OCI-LY1 (cell line): ENCODE data around the gene ADARB2.

Source experiments
- H2AFZ ChIP-seq: fragments of 200-600 bp; sonication (generic), shearing (Covaris generic); 2 replicates; pipeline ENCODE4 v1.6.0; 2014; ENCODE audit warnings: antibody characterized with exemption, mild to moderate bottlenecking, low read length
- H3F3A ChIP-seq: fragments of 200-600 bp; sonication (generic), shearing (Covaris generic); 2 replicates; pipeline ENCODE4 v1.6.0; 2014; ENCODE audit warnings: mild to moderate bottlenecking, antibody characterized with exemption, low read length, moderate library complexity; ENCODE audit not compliant: insufficient read depth
- H3K27ac ChIP-seq: fragments of 200-600 bp; sonication (generic); 2 replicates; pipeline ENCODE4 v1.5.1; 2014; ENCODE audit warnings: low read length, mixed run types, mild to moderate bottlenecking, low read depth; ENCODE audit not compliant: poor library complexity, severe bottlenecking
- H3K27me3 ChIP-seq: fragments of 200-600 bp; sonication (generic); 2 replicates; pipeline ENCODE4 v1.6.0; 2014; ENCODE audit warnings: antibody characterized with exemption, mild to moderate bottlenecking, low read length, moderate library complexity; ENCODE audit not compliant: insufficient read depth
- H3K36me3 ChIP-seq: fragments of 200-600 bp; sonication (generic); 2 replicates; pipeline ENCODE4 v1.6.1; 2014; ENCODE audit warnings: mild to moderate bottlenecking, antibody characterized with exemption, low read length, moderate library complexity, mixed read lengths; ENCODE audit not compliant: insufficient read depth
- H3K4me1 ChIP-seq: fragments of 200-600 bp; sonication (generic); 2 replicates; pipeline ENCODE4 v1.5.1; 2014; ENCODE audit warnings: mild to moderate bottlenecking, low read length, moderate library complexity; ENCODE audit not compliant: insufficient read depth, severe bottlenecking
- H3K4me2 ChIP-seq: fragments of 200-600 bp; sonication (generic), shearing (Covaris generic); 2 replicates; pipeline ENCODE4 v1.6.1; 2014; ENCODE audit warnings: low read length
- H3K4me3 ChIP-seq: fragments of 200-600 bp; sonication (generic); 2 replicates; pipeline ENCODE4 v1.5.1; 2014; ENCODE audit warnings: low read length, low read depth, mild to moderate bottlenecking, mixed read lengths; ENCODE audit not compliant: poor library complexity, severe bottlenecking
- H3K79me2 ChIP-seq: fragments of 200-600 bp; shearing (Covaris generic); 2 replicates; pipeline ENCODE4 v1.6.1; 2016; ENCODE audit warnings: mixed run types, low read length, mixed read lengths; ENCODE audit not compliant: insufficient read depth
- H3K9ac ChIP-seq: fragments of 200-600 bp; sonication (generic), shearing (Covaris generic); 2 replicates; pipeline ENCODE4 v1.6.1; 2014; ENCODE audit warnings: mild to moderate bottlenecking, low read length, mixed read lengths
- H3K9me2 ChIP-seq: fragments of 200-600 bp; sonication (generic), shearing (Covaris generic); 2 replicates; pipeline ENCODE4 v1.6.1; 2014; ENCODE audit warnings: low read depth, mild to moderate bottlenecking, low read length, mixed read lengths
- H3K9me3 ChIP-seq: fragments of 200-600 bp; shearing (Covaris generic); 2 replicates; pipeline ENCODE4 v1.6.1; 2014; ENCODE audit warnings: low read length, mixed read lengths
- H4K20me1 ChIP-seq: fragments of 200-600 bp; sonication (generic), shearing (Covaris generic); 2 replicates; pipeline ENCODE4 v1.6.0; 2016; ENCODE audit warnings: mild to moderate bottlenecking, low read length; ENCODE audit not compliant: insufficient read depth
- EZH2 ChIP-seq: fragments of 200-600 bp; sonication (generic), shearing (Covaris generic); IDR thresholded peaks from 2 replicates; pipeline ENCODE4 v1.8.0; 2017; ENCODE audit warnings: borderline replicate concordance, mixed run types, mild to moderate bottlenecking, antibody characterized with exemption, low read length, moderate library complexity, mixed read lengths
- TF ChIP-seq, protein P1 (sequence below): fragments of 200-600 bp; sonication (generic), shearing (Covaris generic); IDR thresholded peaks from 2 replicates; pipeline ENCODE4 v1.5.1; 2017; ENCODE audit warnings: mild to moderate bottlenecking, antibody characterized with exemption, low read length, moderate library complexity, mixed read lengths

ADARB2 gene

DNA sequence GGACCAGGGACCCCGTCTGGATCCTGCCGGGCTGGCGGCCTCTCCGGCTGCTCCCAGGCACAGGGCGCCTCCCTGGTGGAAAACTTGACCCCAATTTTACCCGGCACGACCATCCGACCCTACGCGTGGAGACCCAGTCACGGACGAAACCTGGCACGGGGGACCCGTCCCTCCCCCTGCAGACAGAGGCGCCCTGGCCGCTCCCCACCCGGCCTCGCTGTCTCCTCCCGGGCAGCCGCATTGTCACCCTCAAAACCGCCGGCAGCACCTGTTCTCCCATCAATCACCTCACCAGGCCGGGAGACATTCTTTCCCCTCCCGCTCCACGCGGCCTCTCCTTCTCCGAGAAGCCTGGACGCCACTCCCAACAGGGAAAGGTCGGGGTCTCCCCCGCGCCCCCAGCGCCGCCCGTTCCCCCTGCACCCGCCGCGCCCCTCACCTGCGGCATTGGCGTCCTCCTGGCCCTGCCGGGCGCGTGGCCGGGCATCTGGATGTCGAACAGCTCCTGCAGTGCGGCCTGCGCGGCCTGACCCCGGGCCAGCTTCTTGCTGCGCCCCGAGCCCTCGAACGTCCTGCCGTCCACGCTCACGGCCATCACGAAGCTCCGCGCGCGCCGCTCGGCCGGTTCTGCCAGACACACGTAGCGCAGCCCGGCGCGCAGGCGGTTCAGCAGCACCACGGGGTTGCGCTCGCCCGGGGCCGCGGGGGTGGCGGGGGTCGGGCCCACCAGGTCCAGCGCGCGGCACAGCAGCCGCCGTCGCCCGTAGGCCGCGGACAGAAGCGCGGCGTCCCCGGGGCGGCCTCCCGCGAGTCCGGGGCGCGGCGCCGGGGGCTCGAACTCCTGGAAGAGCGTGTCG lies 374.5 kb downstream of the ADARB2 start:
- Histone ChIP-seq H3K4me3 (no peak overlapping the region), H3K4me1 (peaks cover 20% of the 10 kb centered on the region), H3K4me2 (no peak overlapping the region), H3K27ac (no peak overlapping the region), H3K9ac (no peak overlapping the region), H3K9me2 (no peaks in the 10 kb centered on the region), H4K20me1 (no peaks in the 10 kb centered on the region), H2AFZ (no peak overlapping the region), H3K27me3 (no peaks in the 10 kb centered on the region), H3K79me2 (no peaks in the 10 kb centered on the region), H3K36me3 (no peaks in the 10 kb centered on the region), H3K9me3 (no peaks in the 10 kb centered on the region), H3F3A (no peaks in the 10 kb centered on the region)
- TF ChIP-seq, protein P1, sequence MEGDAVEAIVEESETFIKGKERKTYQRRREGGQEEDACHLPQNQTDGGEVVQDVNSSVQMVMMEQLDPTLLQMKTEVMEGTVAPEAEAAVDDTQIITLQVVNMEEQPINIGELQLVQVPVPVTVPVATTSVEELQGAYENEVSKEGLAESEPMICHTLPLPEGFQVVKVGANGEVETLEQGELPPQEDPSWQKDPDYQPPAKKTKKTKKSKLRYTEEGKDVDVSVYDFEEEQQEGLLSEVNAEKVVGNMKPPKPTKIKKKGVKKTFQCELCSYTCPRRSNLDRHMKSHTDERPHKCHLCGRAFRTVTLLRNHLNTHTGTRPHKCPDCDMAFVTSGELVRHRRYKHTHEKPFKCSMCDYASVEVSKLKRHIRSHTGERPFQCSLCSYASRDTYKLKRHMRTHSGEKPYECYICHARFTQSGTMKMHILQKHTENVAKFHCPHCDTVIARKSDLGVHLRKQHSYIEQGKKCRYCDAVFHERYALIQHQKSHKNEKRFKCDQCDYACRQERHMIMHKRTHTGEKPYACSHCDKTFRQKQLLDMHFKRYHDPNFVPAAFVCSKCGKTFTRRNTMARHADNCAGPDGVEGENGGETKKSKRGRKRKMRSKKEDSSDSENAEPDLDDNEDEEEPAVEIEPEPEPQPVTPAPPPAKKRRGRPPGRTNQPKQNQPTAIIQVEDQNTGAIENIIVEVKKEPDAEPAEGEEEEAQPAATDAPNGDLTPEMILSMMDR: no peak
- TF ChIP-seq EZH2: no peak

DNA sequence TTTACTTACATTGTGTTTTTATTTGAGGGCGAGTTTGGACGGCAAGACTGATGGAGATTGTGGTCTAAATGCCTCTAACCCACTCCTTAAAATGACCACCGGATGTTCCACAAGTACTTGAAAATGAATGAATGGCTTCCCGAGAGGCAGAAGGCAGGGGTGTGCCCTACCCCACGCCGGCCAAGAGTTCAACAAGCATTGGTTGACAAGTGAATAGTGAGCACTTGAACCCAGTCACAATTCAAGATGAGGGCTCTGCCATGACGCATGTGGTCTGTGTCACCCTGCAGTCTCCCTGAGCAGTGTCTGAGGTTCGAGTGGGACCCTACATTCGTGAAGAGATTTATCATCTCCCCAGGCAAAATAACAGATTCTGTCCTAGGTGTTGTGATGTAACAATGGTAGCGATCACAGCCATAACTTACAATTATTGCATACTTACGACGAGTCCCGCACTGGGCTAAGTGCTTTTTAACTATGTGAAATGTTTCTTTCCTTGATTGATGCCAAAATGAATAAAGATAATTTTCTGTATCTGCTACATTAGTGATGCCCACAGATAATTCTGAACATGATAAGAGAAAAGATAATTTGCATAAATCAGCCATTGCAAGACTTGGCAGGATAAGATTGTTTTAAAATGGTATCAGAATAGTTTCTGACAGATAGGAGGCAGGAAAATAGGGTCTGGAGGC lies 375.8 kb downstream of the ADARB2 start:
- TF ChIP-seq, protein P1: no peak
- TF ChIP-seq EZH2: no peak
- Histone ChIP-seq H3K27me3 (no peaks in the 10 kb centered on the region), H2AFZ (no peak overlapping the region), H3K9me3 (no peaks in the 10 kb centered on the region), H3K9ac (no peak overlapping the region), H3K4me2 (no peak overlapping the region), H4K20me1 (no peaks in the 10 kb centered on the region), H3K79me2 (no peaks in the 10 kb centered on the region), H3K4me3 (no peak overlapping the region), H3K4me1 (peaks cover 20% of the 10 kb centered on the region), H3K27ac (no peak overlapping the region), H3K36me3 (no peaks in the 10 kb centered on the region), H3K9me2 (no peaks in the 10 kb centered on the region), H3F3A (no peaks in the 10 kb centered on the region)

DNA sequence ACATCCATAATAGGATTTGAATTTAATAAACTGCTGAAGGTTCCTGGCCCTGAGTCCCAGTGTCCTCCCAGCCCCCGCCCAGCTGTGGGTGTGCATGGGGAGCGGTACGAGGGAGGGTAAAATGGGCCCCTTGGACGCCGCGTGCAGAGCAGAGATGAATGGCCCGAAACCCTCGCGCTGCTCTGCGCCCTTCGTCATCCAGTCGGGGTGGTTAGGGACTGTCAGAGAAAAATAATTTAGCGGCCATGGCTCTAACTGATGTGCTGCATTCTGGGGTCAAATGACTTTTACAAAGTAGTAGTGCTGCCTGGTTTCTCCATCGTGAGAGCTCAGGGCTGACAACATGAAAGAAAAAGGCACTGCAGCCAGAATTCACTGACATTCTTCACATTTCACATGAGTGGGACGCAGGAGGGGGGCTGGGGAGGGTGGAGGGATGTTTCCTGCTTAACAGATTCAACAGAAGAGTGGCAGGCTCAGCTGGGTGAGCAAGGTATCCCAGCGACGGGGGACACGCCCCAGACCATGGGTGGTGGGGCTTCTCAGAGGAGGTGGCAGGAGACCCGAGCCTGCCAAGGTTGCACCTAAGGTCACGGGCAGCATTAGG lies 376.7 kb downstream of the ADARB2 start:
- Histone ChIP-seq H3K9me2 (no peaks in the 10 kb centered on the region), H3K79me2 (no peaks in the 10 kb centered on the region), H2AFZ (no peak overlapping the region), H3K9ac (no peak overlapping the region), H3K4me3 (no peak overlapping the region), H3K27me3 (no peaks in the 10 kb centered on the region), H3K4me2 (no peak overlapping the region), H3K9me3 (no peaks in the 10 kb centered on the region), H3K4me1 (peaks cover 20% of the 10 kb centered on the region), H3K36me3 (no peaks in the 10 kb centered on the region), H3F3A (no peaks in the 10 kb centered on the region), H3K27ac (no peak overlapping the region), H4K20me1 (no peaks in the 10 kb centered on the region)
- TF ChIP-seq, protein P1: no peak
- TF ChIP-seq EZH2: no peak
